Measurements from ENCODE around the gene PDGFB.

Gene PDGFB

DNA sequence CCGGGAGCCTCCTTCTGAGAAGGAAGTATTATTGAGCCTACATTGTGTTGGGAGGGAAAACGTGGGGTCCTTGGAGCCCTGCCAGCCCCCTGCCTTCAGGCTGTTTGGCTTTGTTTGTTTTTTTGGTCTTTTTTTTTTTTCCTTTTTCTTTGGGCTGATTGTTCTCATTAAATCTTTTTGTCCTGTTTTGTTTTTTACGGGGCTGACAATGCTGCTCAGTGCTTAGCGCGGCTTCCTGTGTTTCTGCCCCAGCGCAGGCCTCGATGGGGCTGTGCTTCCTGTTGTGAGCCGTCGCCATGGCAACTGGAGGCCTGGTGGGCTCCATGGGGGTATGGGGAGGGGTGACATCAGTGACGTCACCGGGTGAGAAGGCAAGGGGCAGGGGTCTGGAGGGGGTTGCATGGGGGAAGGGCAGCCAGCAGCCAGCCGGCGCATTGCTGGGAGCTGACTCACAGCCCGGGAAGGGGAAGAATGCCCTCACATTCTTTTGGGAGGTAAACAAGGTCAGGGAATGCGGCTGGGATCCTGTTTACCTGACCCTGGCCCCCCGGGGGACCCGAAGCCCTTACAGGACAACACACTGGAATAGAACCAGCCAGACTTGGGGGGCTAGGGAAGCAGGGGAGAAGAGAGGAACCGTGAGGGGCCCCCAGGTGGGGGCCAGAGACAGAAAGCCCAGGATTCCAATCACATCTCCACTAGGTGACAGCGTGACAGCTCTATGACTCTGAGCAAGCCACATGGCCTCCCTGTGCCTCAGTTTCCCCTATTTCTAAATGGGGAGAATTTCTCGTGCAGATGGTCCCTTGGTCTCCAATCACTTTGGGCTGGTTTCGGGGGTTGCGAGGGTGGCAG is 70.1 kb downstream of the PDGFB start:
- no peak overlapping the region for H3K27ac ChIP-seq (ENCODE audit: low read length)
- H3K4me2 ChIP-seq (ENCODE audit: low read depth, low read length) = no peak overlapping the region
- H3K9me3 ChIP-seq (replicated peaks; ENCODE audit: insufficient read depth, low read length) = no peaks in the 10 kb centered on the region
- no peak overlapping the region for H3K9ac ChIP-seq (ENCODE audit: low read length)
- no peak overlapping the region for H2AFZ ChIP-seq (ENCODE audit: low read length)
- peaks cover 6% of the 10 kb centered on the region for H3K4me1 ChIP-seq (ENCODE audit: low read length)
- H3K27me3 ChIP-seq (replicated peaks; ENCODE audit: insufficient read depth, low read length) = no peaks in the 10 kb centered on the region
- no peak overlapping the region for H3K4me3 ChIP-seq (ENCODE audit: low read length)
- H3K36me3 ChIP-seq (replicated peaks; ENCODE audit: insufficient read depth, low read length) = no peaks in the 10 kb centered on the region
- no peaks in the 10 kb centered on the region for H3F3A ChIP-seq (ENCODE audit: insufficient read depth, low read length)
- no peak for DNase-seq
- TF ChIP-seq, protein P1, sequence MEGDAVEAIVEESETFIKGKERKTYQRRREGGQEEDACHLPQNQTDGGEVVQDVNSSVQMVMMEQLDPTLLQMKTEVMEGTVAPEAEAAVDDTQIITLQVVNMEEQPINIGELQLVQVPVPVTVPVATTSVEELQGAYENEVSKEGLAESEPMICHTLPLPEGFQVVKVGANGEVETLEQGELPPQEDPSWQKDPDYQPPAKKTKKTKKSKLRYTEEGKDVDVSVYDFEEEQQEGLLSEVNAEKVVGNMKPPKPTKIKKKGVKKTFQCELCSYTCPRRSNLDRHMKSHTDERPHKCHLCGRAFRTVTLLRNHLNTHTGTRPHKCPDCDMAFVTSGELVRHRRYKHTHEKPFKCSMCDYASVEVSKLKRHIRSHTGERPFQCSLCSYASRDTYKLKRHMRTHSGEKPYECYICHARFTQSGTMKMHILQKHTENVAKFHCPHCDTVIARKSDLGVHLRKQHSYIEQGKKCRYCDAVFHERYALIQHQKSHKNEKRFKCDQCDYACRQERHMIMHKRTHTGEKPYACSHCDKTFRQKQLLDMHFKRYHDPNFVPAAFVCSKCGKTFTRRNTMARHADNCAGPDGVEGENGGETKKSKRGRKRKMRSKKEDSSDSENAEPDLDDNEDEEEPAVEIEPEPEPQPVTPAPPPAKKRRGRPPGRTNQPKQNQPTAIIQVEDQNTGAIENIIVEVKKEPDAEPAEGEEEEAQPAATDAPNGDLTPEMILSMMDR (IDR thresholded peaks at IDR 0.05; ENCODE audit: low read length) = no peak
- TF ChIP-seq EZH2 (optimal IDR thresholded peaks at IDR 0.05; ENCODE audit: low read depth, low read length) = no peak
- TF ChIP-seq EZH2phosphoT487 (IDR thresholded peaks at IDR 0.05; ENCODE audit: low read length) = no peak
- H3K9me2 ChIP-seq (replicated peaks; ENCODE audit: insufficient read depth, low read length) = no peaks in the 10 kb centered on the region
- H4K20me1 ChIP-seq (ENCODE audit: insufficient read depth, low read length) = no peaks in the 10 kb centered on the region
- no peaks in the 10 kb centered on the region for H3K79me2 ChIP-seq (ENCODE audit: low read length)

DNA sequence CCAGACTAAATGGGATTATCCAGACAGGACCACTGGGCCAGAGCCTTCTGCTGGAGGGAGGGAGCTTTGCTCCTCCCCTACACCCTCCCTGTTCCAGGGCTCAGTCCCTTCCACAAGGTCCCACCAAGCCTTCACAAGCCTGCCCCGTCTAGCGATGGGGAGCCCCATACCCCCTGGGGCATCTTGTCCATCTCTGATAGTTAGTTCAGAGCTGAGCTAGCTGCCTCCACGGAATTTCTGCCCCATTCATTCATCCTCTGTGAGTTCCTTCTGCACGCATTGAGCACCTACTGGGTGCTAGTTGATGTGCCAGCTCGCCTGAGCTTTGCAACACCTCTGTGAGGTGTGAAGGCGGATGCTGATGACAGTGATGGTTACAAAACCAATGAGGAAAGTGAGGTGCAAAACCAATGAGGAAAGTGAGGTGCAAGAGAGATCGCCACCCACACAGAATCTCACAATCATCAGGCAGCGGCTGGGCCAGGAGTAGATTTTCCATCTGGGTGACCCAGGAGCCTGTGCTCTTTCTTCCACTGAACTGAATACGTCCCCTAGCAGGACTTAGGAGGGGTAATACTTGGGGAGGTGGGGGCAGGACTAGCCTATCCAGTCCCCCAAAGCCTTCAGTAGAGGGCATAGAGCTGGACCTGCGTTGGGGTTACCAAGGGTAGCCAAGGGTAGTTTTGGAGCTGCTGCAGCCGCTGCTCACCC is 70.8 kb downstream of the PDGFB start:
- TF ChIP-seq EZH2phosphoT487 (IDR thresholded peaks at IDR 0.05; ENCODE audit: low read length) (no peak), EZH2 (optimal IDR thresholded peaks at IDR 0.05; ENCODE audit: low read depth, low read length) (no peak)
- TF ChIP-seq, protein P1 (IDR thresholded peaks at IDR 0.05; ENCODE audit: low read length) = no peak
- no peak overlapping the region for H3K27ac ChIP-seq (ENCODE audit: low read length)
- H3K4me3 ChIP-seq (ENCODE audit: low read length) = no peak overlapping the region
- H3K4me1 ChIP-seq (ENCODE audit: low read length) = peaks cover 6% of the 10 kb centered on the region
- DNase-seq = no peak
- no peaks in the 10 kb centered on the region for H3F3A ChIP-seq (ENCODE audit: insufficient read depth, low read length)
- H3K79me2 ChIP-seq (ENCODE audit: low read length) = no peaks in the 10 kb centered on the region
- H4K20me1 ChIP-seq (ENCODE audit: insufficient read depth, low read length) = no peaks in the 10 kb centered on the region
- H3K9me2 ChIP-seq (replicated peaks; ENCODE audit: insufficient read depth, low read length) = no peaks in the 10 kb centered on the region
- H3K27me3 ChIP-seq (replicated peaks; ENCODE audit: insufficient read depth, low read length) = no peaks in the 10 kb centered on the region
- no peaks in the 10 kb centered on the region for H3K9me3 ChIP-seq (replicated peaks; ENCODE audit: insufficient read depth, low read length)
- no peaks in the 10 kb centered on the region for H3K36me3 ChIP-seq (replicated peaks; ENCODE audit: insufficient read depth, low read length)
- no peak overlapping the region for H3K9ac ChIP-seq (ENCODE audit: low read length)
- no peak overlapping the region for H2AFZ ChIP-seq (ENCODE audit: low read length)
- no peak overlapping the region for H3K4me2 ChIP-seq (ENCODE audit: low read depth, low read length)

Measured in MM.1S (cell line).